HG03571 (cell line): Measurements from ENCODE around the gene CASS4.
"Not testable (repeated sequence)": the region's sequence is repeated elsewhere in the genome, so short reads cannot be mapped to it uniquely, and the experiment has no call there.

Experiments used
- ATAC-seq: cut with Tn5 transposase; IDR thresholded peaks from one replicate; pipeline ENCODE4 v1.9.1; 2021; ENCODE audit not compliant: unreplicated experiment

The CASS4 gene, protein sequence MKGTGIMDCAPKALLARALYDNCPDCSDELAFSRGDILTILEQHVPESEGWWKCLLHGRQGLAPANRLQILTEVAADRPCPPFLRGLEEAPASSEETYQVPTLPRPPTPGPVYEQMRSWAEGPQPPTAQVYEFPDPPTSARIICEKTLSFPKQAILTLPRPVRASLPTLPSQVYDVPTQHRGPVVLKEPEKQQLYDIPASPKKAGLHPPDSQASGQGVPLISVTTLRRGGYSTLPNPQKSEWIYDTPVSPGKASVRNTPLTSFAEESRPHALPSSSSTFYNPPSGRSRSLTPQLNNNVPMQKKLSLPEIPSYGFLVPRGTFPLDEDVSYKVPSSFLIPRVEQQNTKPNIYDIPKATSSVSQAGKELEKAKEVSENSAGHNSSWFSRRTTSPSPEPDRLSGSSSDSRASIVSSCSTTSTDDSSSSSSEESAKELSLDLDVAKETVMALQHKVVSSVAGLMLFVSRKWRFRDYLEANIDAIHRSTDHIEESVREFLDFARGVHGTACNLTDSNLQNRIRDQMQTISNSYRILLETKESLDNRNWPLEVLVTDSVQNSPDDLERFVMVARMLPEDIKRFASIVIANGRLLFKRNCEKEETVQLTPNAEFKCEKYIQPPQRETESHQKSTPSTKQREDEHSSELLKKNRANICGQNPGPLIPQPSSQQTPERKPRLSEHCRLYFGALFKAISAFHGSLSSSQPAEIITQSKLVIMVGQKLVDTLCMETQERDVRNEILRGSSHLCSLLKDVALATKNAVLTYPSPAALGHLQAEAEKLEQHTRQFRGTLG

DNA sequence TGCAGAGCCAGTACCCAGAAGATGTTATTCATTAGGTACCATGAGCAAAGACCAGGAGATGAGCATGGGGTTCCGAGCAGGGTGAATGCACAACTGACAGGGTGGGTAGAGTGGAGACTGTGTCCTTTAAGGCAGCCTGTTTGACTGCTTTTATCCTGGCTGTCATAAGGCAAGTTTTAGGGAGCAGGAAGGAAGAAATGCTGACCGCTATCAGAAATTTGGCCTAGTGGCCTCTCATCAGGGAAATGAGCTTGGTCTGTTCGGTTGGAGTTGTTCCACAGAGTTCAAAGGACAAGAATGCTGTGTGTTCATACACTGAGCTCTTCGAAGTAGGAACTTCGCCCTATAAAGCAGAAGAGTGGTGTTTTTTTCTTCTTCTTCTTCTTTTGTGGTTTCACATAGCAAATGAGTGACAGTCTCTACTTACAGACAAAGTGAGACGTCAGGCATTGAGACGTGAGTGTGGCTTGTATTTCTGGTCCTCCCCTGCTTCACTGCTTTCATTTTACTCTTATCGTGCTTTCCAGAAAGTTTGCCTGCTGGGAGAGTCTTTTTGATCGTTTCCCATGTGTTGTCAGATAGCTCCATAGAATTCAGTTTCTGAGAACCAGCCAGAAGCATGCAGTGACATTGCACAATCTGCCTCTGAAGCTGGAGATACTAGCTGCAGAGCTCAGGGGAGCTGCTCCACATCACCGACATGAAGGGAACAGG is at the start of gene CASS4:
Gene CASS4, plus strand, starts transcription at position 502 of the 714 bp plus-strand sequence. Its CDS starts 199 bp downstream, at position 701.
- ATAC-seq = peak; percentile 67

DNA sequence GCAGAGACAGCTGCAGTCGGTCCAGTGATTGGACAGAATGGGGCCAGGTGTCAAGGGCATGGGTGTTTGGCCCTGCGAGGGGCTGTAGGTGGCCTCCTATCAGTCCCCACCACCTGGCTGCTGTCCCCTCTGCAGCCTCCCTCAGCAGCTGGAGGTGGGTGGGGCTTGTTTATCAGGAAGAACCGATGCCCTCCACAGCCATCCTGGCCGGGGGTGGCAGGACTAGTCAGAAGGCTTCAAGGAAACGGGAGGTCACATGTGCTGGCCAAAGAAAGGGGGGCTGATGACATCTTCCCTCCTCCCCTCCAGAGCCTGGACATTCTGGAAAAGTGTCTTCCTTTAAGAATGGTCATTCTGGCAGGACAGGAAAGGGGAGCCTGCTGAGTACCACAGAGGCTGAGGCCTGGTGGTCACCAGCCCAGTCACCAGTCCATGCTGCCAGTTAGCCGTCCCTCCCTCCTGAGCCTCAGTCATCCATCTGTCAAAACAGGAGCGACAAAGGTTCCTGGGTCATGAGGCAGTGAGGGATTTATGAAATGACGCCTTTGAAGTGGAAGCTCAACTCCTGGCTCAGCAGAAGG is 49.1 kb upstream of the CASS4 start:
- no peak for ATAC-seq

DNA sequence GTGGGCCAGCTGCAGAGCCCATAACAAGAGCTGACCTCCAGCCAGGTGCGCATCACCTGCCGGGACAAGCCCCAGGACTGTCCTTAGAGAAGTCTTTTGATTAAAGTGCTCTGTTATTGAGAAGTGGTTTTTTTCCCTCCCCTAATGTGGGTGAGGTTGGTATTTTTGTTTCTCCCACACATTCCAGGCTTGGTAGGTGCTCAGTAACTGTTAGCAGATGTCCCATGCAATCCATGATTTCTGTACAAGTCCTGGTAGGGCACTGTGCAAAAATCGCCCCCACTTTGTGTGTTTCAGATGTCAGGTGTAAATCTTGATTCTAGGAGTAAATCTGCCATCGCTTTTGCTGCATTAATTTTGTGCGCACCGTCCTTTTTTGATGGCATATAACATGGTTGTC is 48.6 kb upstream of the CASS4 start:
- no peak for ATAC-seq

DNA sequence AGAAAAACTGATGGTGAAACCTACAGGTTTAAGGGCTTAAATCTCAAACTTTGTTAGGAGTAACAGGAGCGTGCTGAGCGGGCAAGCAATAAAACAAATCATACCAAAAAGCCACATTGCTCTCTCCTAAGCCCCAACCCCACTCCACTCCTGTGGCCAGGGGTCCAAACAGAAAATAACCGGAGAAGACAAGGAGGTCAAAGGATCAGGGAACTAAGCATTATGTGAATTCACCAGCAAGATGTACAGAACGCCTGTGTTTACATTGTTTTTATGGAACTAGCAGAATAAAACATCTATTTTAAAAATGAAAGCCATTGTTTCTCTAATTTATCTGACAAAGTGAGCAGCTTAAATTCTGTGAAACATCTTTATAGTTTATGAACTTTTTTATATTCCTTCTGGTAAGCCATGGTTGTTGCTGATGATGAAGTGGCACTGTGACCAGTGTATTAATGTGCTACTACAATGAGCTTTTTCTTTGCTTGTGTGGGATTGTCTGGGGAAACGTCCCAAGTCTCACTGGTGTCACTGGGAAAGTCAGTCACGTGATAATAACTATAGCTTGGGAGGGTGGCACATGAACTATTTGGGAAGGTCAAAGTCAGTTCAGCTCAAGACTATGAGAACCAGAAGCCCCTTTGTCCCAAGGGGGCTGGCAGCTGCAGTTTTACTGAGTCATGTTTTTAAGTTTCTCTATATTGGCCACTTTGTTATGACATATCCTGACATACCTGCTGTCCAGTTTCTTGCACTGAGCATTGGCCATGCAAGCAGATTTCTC is 43.5 kb upstream of the CASS4 start:
- no peak for ATAC-seq

DNA sequence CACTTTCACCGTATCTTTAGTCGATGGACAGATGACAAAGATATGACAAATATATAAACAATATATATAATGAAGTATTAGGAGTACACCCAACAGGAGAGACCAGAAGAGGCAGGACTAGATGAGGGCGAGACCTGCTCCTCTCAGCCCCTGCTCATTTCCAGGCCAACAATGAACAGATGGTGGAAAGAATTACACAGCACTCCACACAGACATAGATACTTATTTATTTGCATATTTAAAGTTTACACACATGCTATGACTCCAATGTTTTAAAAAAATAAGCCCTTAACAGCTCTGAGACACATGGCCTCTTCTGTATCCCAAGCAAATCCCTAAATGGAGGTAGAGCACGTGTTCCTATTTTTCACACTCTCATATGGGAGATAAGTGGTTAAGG is 42.9 kb upstream of the CASS4 start:
- ATAC-seq = no peak

DNA sequence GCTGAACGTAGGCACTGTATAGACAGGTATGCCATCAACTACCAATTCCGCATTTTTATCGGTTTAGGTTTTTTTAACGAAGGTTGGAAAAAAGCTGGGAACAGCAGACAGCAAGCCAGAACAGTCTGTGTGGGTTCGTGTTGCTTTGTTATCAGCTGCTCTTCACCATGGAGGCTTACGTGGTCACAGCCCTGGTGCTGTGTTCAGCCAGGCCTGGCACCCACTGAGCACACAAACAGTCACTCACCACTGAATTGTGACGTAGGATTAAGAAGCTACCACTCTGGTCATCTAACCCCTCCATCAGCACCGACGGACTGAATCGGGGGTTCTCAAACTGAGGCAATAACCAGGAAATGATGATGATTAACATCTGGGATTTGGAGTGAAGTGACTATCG is 40.1 kb upstream of the CASS4 start:
- no peak for ATAC-seq

DNA sequence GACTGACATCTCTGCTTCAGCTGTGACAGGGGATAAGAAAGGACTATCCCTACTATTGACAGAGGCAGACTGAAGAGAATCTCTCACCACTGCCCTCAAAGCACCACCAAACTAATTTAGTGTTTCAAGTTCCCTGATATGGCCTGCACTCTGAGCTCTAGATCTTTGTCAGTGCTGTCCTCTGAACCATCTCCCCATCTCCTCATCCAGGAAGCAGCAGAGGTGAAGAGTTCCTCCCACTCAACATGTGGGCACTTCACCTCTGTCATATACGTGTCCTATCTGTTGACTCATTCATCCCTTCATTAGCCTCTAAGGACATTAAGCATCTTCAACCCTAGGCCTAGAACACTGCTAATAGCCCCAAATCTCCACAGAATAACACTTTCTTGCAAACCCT is 39.2 kb upstream of the CASS4 start:
- ATAC-seq = no peak

DNA sequence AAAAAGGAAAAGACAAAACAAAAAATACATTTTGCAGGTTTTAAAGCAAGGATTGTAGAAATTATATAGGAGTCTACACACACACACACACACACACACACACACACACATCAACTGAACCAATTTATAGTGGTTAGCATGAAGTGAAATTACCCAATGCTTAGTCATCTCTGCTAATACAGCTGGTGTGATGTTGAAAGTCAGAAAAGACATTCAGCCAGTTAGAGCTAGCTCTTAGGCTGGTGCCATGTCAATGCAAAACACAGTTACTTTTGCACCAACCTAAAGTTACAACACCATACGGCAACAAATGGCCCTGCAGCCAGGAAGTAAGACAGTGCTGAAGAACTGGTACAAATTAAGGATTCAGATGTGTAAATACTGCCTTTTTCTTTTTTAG is 38.1 kb upstream of the CASS4 start:
- no peak for ATAC-seq

DNA sequence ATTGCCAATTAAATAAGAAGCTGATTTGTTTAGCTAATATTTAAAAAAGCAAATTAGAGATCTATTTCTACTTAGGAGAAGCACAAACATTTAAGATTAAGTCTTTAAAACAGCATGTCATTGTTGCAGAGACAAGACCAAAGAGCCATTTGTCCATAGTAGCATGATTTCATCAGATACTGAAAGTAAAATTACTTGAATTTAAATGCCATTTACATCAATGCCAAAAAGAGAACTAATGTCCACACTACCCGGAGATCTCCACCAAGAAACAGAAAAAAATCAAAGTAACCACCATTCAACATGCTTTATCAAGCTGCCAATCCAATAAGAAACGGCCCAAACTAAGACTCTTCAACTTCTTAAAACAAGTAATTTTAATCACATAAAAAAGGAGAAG is 35.7 kb upstream of the CASS4 start:
- ATAC-seq = no peak

DNA sequence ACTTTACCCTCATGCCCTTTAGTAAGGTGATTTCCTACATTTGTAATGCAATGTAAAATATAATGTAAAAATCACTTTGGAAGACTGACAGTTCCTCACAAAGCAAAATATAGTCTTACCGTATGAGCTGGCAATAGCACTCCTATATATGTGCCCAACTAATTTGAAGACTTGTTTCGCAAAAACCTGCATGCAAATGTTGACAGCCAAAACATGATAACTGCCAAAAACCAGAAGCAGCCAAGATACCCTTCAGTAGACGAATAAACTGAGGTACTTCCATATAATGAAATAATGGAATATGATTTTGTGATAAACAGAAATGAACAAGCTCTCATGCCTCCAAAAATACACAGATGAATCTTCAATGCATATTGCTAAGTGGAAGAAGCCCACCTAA is 33.7 kb upstream of the CASS4 start:
- ATAC-seq = no peak

DNA sequence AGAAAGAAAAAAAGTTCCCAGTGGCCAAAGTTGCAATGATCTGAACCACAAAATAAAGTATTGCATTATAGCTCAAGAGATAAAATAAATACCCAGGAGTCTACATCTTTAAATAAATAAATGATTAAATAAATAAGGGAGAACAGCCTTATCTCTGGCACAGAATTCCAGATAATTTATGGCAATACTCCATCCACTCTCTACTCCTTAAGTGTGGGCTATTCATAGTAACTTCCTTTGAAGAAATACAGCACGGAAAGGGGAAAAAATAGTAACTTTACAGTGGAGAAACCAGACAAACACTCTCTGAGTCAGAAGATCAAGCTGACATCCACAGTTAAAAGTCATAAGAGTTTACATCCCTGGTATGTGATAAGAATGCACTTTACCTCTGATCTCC is 31.7 kb upstream of the CASS4 start:
- ATAC-seq = no peak

DNA sequence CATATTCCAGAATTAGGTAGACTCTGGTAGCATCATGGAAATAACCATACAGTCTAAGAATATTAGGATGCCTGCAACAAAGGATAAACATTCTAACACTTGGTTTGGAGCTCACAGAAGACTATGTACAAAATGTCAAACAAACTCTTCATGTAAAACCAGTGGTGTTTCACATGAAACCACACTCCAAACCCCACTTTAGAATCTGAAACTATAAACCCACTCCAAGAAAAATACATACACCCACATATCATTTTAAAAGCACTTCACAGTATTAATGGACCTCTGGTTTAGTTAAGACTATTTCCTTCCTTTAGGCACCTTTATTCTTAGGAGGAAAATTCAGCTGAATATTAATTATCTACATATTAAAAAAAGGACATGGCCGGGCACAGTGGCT is 30.6 kb upstream of the CASS4 start:
- no peak for ATAC-seq

DNA sequence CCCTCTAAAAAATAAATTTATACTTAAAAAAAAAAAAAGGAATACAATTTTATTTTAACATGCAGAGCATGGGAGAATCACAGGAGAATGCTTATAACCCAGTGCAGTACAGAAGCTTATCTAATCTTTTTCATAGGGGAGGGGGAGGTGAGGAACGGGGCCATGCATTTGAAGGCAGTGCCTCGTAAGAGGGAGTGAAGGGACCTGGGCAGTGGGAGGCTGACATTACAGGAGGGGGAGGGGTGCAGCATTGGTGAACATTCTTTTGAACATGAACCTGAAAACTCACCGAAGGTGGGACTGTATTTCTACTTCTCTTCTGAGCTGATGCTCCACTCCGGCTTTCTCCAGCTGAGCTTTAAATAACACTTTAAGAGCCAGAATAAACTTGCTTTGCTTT is 29.4 kb upstream of the CASS4 start:
- ATAC-seq = no peak

DNA sequence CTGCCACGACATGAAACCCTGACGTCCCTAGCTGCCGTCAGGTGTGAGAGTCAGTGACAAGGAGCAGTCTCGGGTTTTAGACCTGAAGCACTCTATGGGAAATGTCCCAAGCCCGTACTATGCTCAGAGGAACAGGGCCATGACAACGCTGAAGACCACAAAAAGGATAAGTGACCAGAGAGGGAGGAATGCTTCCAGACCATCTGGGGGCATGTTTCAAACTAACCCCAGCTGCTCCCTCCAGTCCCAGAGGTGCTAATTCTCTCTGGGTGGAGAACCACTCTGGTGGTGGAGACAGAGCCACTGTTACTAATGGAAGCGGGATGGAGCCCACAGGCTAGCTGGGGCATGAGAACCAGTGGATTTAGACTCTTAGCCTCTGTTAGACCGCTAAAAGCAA is 28.7 kb upstream of the CASS4 start:
- ATAC-seq = no peak

DNA sequence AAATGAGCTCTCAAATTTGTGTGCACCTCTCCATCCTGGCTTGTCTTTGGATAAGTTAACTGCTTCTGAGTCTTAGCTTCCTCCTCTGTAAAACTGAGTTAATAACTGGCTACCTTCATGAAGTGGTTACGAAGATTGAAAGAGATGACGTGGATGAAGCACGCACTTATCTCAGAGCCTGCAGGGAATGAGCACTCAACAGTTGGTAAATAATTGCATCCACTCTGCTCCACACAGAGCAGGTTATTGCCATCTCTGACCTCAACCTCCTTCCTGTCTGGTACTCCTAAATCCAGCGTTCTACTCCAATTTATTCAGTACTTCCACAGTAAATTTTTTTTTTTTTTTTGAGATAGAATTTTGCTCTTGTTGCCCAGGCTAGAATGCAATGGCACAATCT is 26.9 kb upstream of the CASS4 start:
- ATAC-seq = no peak

DNA sequence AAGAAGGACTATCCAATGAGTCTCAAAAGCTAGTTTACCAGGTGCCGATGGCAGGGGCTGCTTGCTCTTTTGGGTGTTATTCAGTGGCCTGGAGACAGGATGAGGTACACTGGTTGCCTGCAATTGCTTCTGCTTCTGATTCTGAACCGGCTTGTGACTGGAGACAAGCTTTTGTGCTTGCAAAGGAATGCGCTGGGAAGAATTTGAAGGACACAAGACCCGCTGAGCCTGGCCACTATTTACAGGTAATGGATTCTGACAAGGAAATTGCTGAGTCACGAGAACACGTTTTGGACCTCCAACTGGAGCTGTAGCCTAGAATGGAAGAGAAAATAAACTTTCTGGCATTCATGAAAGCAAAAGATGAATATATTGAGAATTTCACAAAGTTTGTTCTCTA is 25.8 kb upstream of the CASS4 start:
- no peak for ATAC-seq

DNA sequence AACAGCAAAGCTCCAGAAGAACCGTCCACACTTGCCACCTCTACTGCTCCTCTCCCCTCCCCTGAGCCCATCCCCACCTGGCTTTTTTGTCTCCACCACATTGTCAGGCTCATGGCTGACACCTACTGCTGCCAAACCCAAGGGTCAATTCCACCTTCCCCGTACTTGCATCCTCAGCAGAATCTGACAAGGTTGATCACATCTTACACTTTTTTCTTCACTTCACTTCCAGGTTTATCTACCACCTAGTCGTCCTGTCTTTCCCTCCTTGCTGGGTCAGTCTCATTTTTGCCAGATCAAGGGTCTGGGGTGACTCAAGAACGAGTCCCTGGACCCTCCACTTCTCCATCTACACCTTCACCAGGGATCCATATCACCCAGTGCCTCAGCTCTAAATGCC is 23.2 kb upstream of the CASS4 start:
- no peak for ATAC-seq

DNA sequence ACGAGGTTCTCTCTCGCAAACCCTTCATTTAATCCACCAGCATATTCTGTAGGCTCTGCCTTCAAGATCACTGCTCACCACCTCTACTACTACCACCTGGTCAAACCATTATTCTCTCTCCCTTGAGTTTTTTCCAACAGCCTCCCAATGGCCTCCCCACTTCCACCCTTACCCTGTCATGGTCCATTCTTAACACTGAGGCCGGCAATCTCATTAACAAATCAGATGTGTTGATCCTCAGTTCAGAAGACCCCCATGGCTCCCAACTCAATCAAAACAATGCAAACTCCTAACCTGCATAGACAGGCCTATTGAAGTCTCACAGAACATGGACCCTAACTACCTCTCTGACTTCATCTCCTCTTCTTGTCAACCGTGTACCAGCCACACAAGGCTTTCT is 22.3 kb upstream of the CASS4 start:
- no peak for ATAC-seq

DNA sequence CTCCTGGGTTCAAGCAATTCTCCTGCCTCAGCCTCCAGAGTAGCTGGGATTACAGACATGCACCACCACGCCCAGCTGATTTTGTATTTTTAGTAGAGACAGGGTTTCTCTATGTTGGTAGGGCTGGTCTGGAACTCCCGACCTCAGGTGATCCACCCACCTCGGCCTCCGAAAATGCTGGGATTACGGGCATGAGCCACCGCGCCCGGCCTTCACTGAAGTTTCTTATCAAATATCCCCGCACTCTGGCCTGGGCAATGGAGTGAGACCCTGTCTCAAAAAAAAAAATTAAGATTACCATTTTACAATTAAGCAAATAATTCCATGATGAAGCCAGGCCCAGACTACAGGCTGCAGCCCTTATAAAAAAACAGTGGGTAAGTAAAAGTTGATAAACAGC is 21.7 kb upstream of the CASS4 start:
- ATAC-seq = not testable (repeated sequence)

DNA sequence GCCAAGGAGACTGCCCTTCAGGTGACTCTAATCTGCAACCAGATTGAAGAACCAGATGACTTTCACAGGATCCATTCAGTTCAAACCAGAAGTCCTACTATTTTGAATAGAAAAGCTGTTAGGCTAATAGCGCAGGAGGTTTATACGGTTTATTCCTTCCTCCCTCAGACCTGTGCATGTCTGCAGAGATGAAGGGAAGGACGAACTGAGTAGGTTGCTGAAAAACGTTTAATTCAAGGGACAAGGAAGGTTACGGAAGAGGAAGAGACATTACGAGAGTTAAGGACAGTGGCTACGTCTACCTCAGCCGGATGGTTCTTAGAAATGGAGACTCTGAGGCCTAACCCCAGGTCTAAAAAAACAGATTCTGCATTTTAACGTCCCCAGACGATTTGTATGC is 21.0 kb upstream of the CASS4 start:
- no peak for ATAC-seq
